B cell (primary cell): ENCODE data around the gene TRIM68. TPM values are rescaled to one million over a fixed set of nuclear protein-coding genes. Genes with fewer than 3 reads are reported as not detected.
A peak's percentile ranks its signal among the peaks of the same experiment; 100 is the strongest.

Experiments used
- ATAC-seq: fragments of 200-7000 bp; cut with Tn5 transposase; one replicate; pipeline ENCODE4 v1.10.0; 2021; ENCODE audit warnings: low read depth, mild to moderate bottlenecking, moderate number of reproducible peaks, moderate library complexity
- CTCF ChIA-PET: fragments of 350-600 bp; sonication (Branson Sonifier 250); formaldehyde crosslinking; loops from one replicate; lab custom pipeline; 2021; ENCODE audit warnings: antibody characterized with exemption, inconsistent platforms; lab: Charles Lee
- POLR2A ChIA-PET: fragments of 350-600 bp; sonication (Branson Sonifier 250); formaldehyde crosslinking; loops from one replicate; lab custom pipeline; 2021; ENCODE audit warnings: antibody characterized with exemption; lab: Charles Lee
- DNase-seq: peaks from one replicate; pipeline ENCODE4 v3.0.0; 2013
- H2AFZ ChIP-seq: 2 replicates; pipeline ENCODE4 v1.6.1; 2012; ENCODE audit warnings: mild to moderate bottlenecking, low read depth, low read length; ENCODE audit not compliant: insufficient read depth, poor library complexity, severe bottlenecking
- H3K27ac ChIP-seq, 2 donors: 1 replicate in 1 of 2; 2 replicates in 1 of 2; pipeline ENCODE4 v1.5.1; 2012 to 2013; ENCODE audit warnings: low read length in 2 of 2, mild to moderate bottlenecking in 2 of 2, moderate library complexity in 1 of 2
- H3K27me3 ChIP-seq, 4 experiments: fragments of 200-600 bp in 1 of 4; sonication (generic) in 1 of 4; replicated peaks in 1 of 4; 1 replicate in 2 of 4; 2 replicates in 2 of 4; pipeline versions ENCODE4 v1.6.1 to v1.7.0; 2013 to 2016; ENCODE audit warnings: low read length in 3 of 4, mild to moderate bottlenecking in 2 of 4, mixed read lengths in 1 of 4, moderate library complexity in 1 of 4; ENCODE audit not compliant: insufficient read depth in 4 of 4, control insufficient read depth in 3 of 4; ENCODE audit errors: control extremely low read depth in 1 of 4
- H3K36me3 ChIP-seq, 2 experiments: replicated peaks in 1 of 2; 1 replicate in 1 of 2; 2 replicates in 1 of 2; pipeline versions ENCODE4 v1.6.1 to v1.7.1; 2013; ENCODE audit warnings: low read length in 1 of 2; ENCODE audit not compliant: insufficient read depth in 2 of 2, control insufficient read depth in 1 of 2; ENCODE audit errors: control extremely low read depth in 1 of 2, extremely low read depth in 1 of 2
- H3K4me1 ChIP-seq, 2 donors: fragments of 200-600 bp in 1 of 2; sonication (generic) in 1 of 2; 1 replicate in 1 of 2; 2 replicates in 1 of 2; pipeline versions ENCODE4 v1.5.1 to v1.6.1; 2013 to 2017; ENCODE audit warnings: low read length in 2 of 2; ENCODE audit not compliant: control insufficient read depth in 2 of 2, insufficient read depth in 2 of 2
- H3K4me2 ChIP-seq: replicated peaks from 2 replicates; pipeline ENCODE3; 2012; ENCODE audit warnings: mild to moderate bottlenecking, low read depth, low read length; ENCODE audit not compliant: poor library complexity, severe bottlenecking
- H3K4me3 ChIP-seq, 5 experiments: fragments of 200-600 bp in 1 of 5; sonication (generic) in 1 of 5; 1 replicate in 3 of 5; 2 replicates in 2 of 5; pipeline versions ENCODE4 v1.5.1 to v1.7.0; 2011 to 2016; ENCODE audit warnings: low read length in 4 of 5, mild to moderate bottlenecking in 4 of 5, low read depth in 2 of 5, control low read depth in 1 of 5, moderate library complexity in 1 of 5; ENCODE audit not compliant: insufficient read depth in 1 of 5; ENCODE audit errors: control extremely low read depth in 1 of 5, extremely low read depth in 1 of 5
- H3K79me2 ChIP-seq: fragments of 200-600 bp; sonication (generic); one replicate; pipeline ENCODE4 v1.6.0; 2016; ENCODE audit warnings: low read length; ENCODE audit not compliant: control insufficient read depth, insufficient read depth
- H3K9ac ChIP-seq: fragments of 200-600 bp; sonication (generic); 2 replicates; pipeline ENCODE4 v1.6.1; 2017; ENCODE audit warnings: mild to moderate bottlenecking, low read length, moderate library complexity
- H3K9me3 ChIP-seq, 3 donors: one replicate each; pipeline versions ENCODE4 v1.6.1 to v1.7.1; 2013; ENCODE audit warnings: low read length in 2 of 3; ENCODE audit not compliant: control insufficient read depth in 2 of 3, insufficient read depth in 1 of 3; ENCODE audit errors: control extremely low read depth in 1 of 3
- H4K20me1 ChIP-seq: 2 replicates; pipeline ENCODE4 v1.6.0; 2012; ENCODE audit warnings: mild to moderate bottlenecking, low read length; ENCODE audit not compliant: insufficient read depth, control insufficient read depth, poor library complexity, severe bottlenecking
- H3K27ac Mint-ChIP-seq: one replicate; pipeline ENCODE4 v1.8.0; 2021; ENCODE audit warnings: mixed read lengths
- H3K27me3 Mint-ChIP-seq: one replicate; pipeline ENCODE4 v1.8.0; 2021; ENCODE audit warnings: mixed read lengths
- H3K4me1 Mint-ChIP-seq: one replicate; pipeline ENCODE4 v1.8.0; 2021; ENCODE audit warnings: mixed read lengths
- H3K4me3 Mint-ChIP-seq: one replicate; pipeline ENCODE4 v1.8.0; 2021; ENCODE audit warnings: mixed read lengths
- H3K9me3 Mint-ChIP-seq: one replicate; pipeline ENCODE4 v1.8.0; 2022; ENCODE audit warnings: mixed read lengths; ENCODE audit not compliant: insufficient read depth
- CTCF ChIP-seq: fragments of 200-600 bp; IDR thresholded peaks from one replicate; pipeline ENCODE4 v1.8.0; 2022; ENCODE audit warnings: antibody characterized with exemption, mild to moderate bottlenecking
- EZH2 ChIP-seq: IDR thresholded peaks from 2 replicates; pipeline ENCODE4 v1.6.1; 2012; ENCODE audit warnings: borderline replicate concordance, low read depth, mild to moderate bottlenecking, moderate library complexity, low read length; ENCODE audit not compliant: insufficient read depth, poor library complexity, severe bottlenecking
- WGBS: methylation state at CpG from one replicate; pipeline ENCODE4 v1.1.5; 2013; ENCODE audit warnings: missing lambda C conversion rate; ENCODE audit not compliant: insufficient coverage; 5-methylcytosine and 5-hydroxymethylcytosine counted together
- intact Hi-C: fragments of 100-400 bp; cut with micrococcal nuclease; formaldehyde crosslinking; loops from one replicate; pipeline ENCODE4 v1.10.0; 2022
- polyA plus RNA-seq: library from polyadenylated mRNA; depleted of rRNA; stranded (reverse); fragments of >200 nt; gene quantifications from 2 replicates; pipeline ENCODE4 v1.2.3, GENCODE V29; 2012
- total RNA-seq, 2 donors: library from RNA; stranded (reverse); fragments of 120-200 nt in 1 of 2; gene quantifications; 1 replicate in 1 of 2; 2 replicates in 1 of 2; pipeline versions ENCODE4 v1.2.3 to v1.2.4, GENCODE V29; 2013 to 2022

The TRIM68 gene
- total and polyA plus RNA-seq, 2 donors (not counting 1 experiment from before 2014, with no cell fraction given) = 7.6 to 21.7 TPM

GRCh38 chr11:4610258-4610935 lies 2.4 kb upstream of the TRIM68 start:
- CTCF ChIA-PET = interaction anchor here (0.6 kb wide), 1 partner anchor 26 kb away, joined by 3 read pairs; no protein-coding TSS in a partner anchor

More at GRCh38 chr11:4610258-4610935, 2.4 kb upstream of the TRIM68 start:
- peaks cover 45% of the 10 kb centered on the region for H3K4me1 Mint-ChIP-seq
- Histone ChIP-seq H3K27ac (peak overlapping the region; percentile 4 to 39), H3K4me1 (peaks cover 21 to 29% of the 10 kb centered on the region in 2 donors), H3K9ac (peak overlapping the region; percentile 49), H3K9me3 (no peaks in the 10 kb centered on the region), H2AFZ (peak overlapping the region; percentile 100), H4K20me1 (no peaks in the 10 kb centered on the region), H3K4me2 (peak overlapping the region; percentile 74), H3K4me3 (peak overlapping the region in 3 of 5 experiments; percentile 21 to 59 (median 37)), H3K36me3 (no peaks in the 10 kb centered on the region), H3K27me3 (peaks cover 0 to 12% (median 2%) of the 10 kb centered on the region in 4 experiments), H3K79me2 (peaks cover 5% of the 10 kb centered on the region)
- TF ChIP-seq CTCF (no peak), EZH2 (no peak)
- peaks cover 3% of the 10 kb centered on the region for H3K9me3 Mint-ChIP-seq
- POLR2A ChIA-PET = no interaction called here
- intact Hi-C loops = no loop called here
- no peak for ATAC-seq
- peak overlapping the region; percentile 58 for H3K4me3 Mint-ChIP-seq
- DNase-seq = peak; percentile 39
- H3K27me3 Mint-ChIP-seq = peaks cover 4% of the 10 kb centered on the region
- peak overlapping the region; percentile 92 for H3K27ac Mint-ChIP-seq
- WGBS = 10% methylated on average over 2 of the region's 3 CpGs
